HepG2 (cell line): ENCODE measurements around the gene SLC16A5. TPM values are rescaled to one million over a fixed set of nuclear protein-coding genes. Genes with fewer than 3 reads are reported as not detected.

Experiments used
- AHDC1 ChIP-seq: sonication (generic); formaldehyde crosslinking; IDR thresholded peaks from 2 replicates; pipeline ENCODE4 v1.5.1; 2020; ENCODE audit warnings: mild to moderate bottlenecking, missing genetic modification reagents, borderline replicate concordance
- ATAD3A ChIP-seq: sonication (generic); formaldehyde crosslinking; IDR thresholded peaks from 2 replicates; pipeline ENCODE4 v1.4.0; 2020; ENCODE audit warnings: missing genetic modification reagents
- CREB1 ChIP-seq, 2 experiments: fragments of 450-650 bp in 1 of 2; IDR thresholded peaks; 2 replicates each; pipeline ENCODE4 v1.6.1; 2016 to 2017; ENCODE audit warnings: control low read depth in 1 of 2, mild to moderate bottlenecking in 1 of 2, missing compliant biosample characterization in 1 of 2, missing genetic modification characterization in 1 of 2
- CSRNP2 ChIP-seq: sonication (generic); formaldehyde crosslinking; conservative IDR thresholded peaks from 2 replicates; pipeline ENCODE4 v1.8.0; 2022; ENCODE audit warnings: low read depth, missing genetic modification reagents
- FOXA3 ChIP-seq: IDR thresholded peaks from 2 replicates; pipeline ENCODE4 v1.6.1; 2016; ENCODE audit warnings: missing genetic modification reagents, missing compliant biosample characterization
- GATA4 ChIP-seq: sonication (generic); IDR thresholded peaks from 2 replicates; pipeline ENCODE4 v1.6.1; 2016; ENCODE audit warnings: antibody characterized with exemption, low read depth, borderline replicate concordance
- HOXA3 ChIP-seq: sonication (generic); formaldehyde crosslinking; IDR thresholded peaks from 2 replicates; pipeline ENCODE4 v1.5.0; 2020; ENCODE audit warnings: missing genetic modification reagents
- TFE3 ChIP-seq: IDR thresholded peaks from 2 replicates; pipeline ENCODE4 v1.6.1; 2016
- TIGD3 ChIP-seq: sonication (generic); formaldehyde crosslinking; IDR thresholded peaks from 2 replicates; pipeline ENCODE4 v1.5.1; 2020; ENCODE audit warnings: mild to moderate bottlenecking, missing genetic modification reagents, borderline replicate concordance
- TOE1 ChIP-seq: sonication (generic); formaldehyde crosslinking; IDR thresholded peaks from 2 replicates; pipeline ENCODE4 v1.4.0; 2020; ENCODE audit warnings: mild to moderate bottlenecking, missing genetic modification reagents
- ZBTB26 ChIP-seq: IDR thresholded peaks from 2 replicates; pipeline ENCODE4 v1.6.1; 2016; ENCODE audit warnings: missing compliant biosample characterization, missing genetic modification reagents, borderline replicate concordance
- ZGPAT ChIP-seq: IDR thresholded peaks from 2 replicates; pipeline ENCODE4 v1.6.1; 2016; ENCODE audit warnings: mild to moderate bottlenecking
- ZNF331 ChIP-seq: sonication (generic); formaldehyde crosslinking; IDR thresholded peaks from 2 replicates; pipeline ENCODE4 v1.4.0; 2020; ENCODE audit warnings: missing genetic modification reagents
- polyA plus RNA-seq, 8 experiments: library from polyadenylated mRNA; depleted of rRNA in 3 of 8; stranded (reverse) in 7 of 8; unstranded in 1 of 8; fragments of >200 nt; fragmentation: Illumina TruSeq in 4 of 8; extraction: Trizol in 4 of 8; gene quantifications; 2 replicates each; pipeline versions ENCODE4 v1.2.1 to v1.2.3, GENCODE V29; 2011 to 2016; ENCODE audit warnings: low read depth in 4 of 8, missing spikeins in 1 of 8, mixed read lengths in 1 of 8; ENCODE audit not compliant: insufficient read depth in 1 of 8
- total RNA-seq, 5 experiments: library from RNA; depleted of rRNA; stranded (reverse); fragments of >200 nt; fragmentation: Illumina TruSeq; extraction: Trizol; gene quantifications; 2 replicates each; pipeline ENCODE4 v1.2.3, GENCODE V29; 2016; ENCODE audit warnings: low read depth in 1 of 5

Gene SLC16A5
- total and polyA plus RNA-seq, 2 of the 13 experiments (the other 11 are each of a cell fraction or from before 2014, with no cell fraction given) = 0.69 to 5.6 TPM

GRCh38 chr17:75113798-75114551, 26.2 kb downstream of the SLC16A5 start (continued):
- TF ChIP-seq ZBTB26 (0 out of 2 replicates have a peak, but pooled peaks have one; percentile 42), HOXA3 (CRISPR knock-in tag) (peak; percentile 46), ZGPAT (peak; percentile 78), CSRNP2 (CRISPR knock-in tag) (no peak), FOXA3 (CRISPR knock-in tag) (peak; percentile 34), ZNF331 (CRISPR knock-in tag) (0 out of 2 replicates have a peak, but pooled peaks have one; percentile 26), GATA4 (no peak), TIGD3 (no peak), TOE1 (CRISPR knock-in tag) (no peak), CREB1 (IDR thresholded peaks at IDR 0.05) (no peak), CREB1 (CRISPR knock-in tag; IDR thresholded peaks at IDR 0.05) (peak; percentile 18; the same call in 1 of the 2 replicates), ATAD3A (CRISPR knock-in tag) (no peak), AHDC1 (CRISPR knock-in tag) (0 out of 2 replicates have a peak, but pooled peaks have one; percentile 3), TFE3 (0 out of 2 replicates have a peak, but pooled peaks have one; percentile 32)
